Right lobe of liver (tissue), 6 donors: ENCODE results near the gene UBE4A. TPM values are rescaled to one million over a fixed set of nuclear protein-coding genes. Genes with fewer than 3 reads are reported as not detected.

ENCODE experiments used
- ATAC-seq, 4 donors: fragments of 200-7000 bp; cut with Tn5 transposase; one replicate each; pipeline ENCODE4 v1.9.1; 2020; ENCODE audit warnings: mild to moderate bottlenecking in 4 of 4, moderate library complexity in 4 of 4
- DNase-seq, 3 donors: peaks; one replicate each; pipeline ENCODE4 v3.0.0-alpha.2; 2020
- H3K27ac ChIP-seq, 3 donors: fragments of 200-600 bp; one replicate each; pipeline ENCODE4 v1.8.0; 2022
- H3K27me3 ChIP-seq, 2 donors: fragments of 200-600 bp; one replicate each; pipeline ENCODE4 v1.8.0; 2022
- H3K36me3 ChIP-seq, 4 donors: fragments of 200-600 bp; sonication (generic) in 1 of 4; one replicate each; pipeline versions ENCODE4 v1.5.1 to v1.8.0; 2017 to 2022; ENCODE audit warnings: control low read depth in 1 of 4
- H3K4me1 ChIP-seq, 4 donors: fragments of 200-600 bp; sonication (generic) in 1 of 4; one replicate each; pipeline versions ENCODE4 v1.5.1 to v1.8.0; 2017 to 2022; ENCODE audit warnings: control low read depth in 1 of 4
- H3K4me3 ChIP-seq, 3 donors: fragments of 200-600 bp; one replicate each; pipeline ENCODE4 v1.8.0; 2022
- H3K9me3 ChIP-seq, 4 donors: fragments of 200-600 bp; sonication (generic) in 1 of 4; one replicate each; pipeline versions ENCODE4 v1.5.1 to v1.8.0; 2017 to 2022; ENCODE audit warnings: control low read depth in 1 of 4
- POLR2A ChIP-seq: fragments of 450-650 bp; IDR thresholded peaks from one replicate; pipeline ENCODE4 v1.6.1; 2017; ENCODE audit warnings: antibody characterized with exemption, mild to moderate bottlenecking
- WGBS: methylation state at CpG from one replicate; pipeline ENCODE4 v1.1.6; 2018; ENCODE audit warnings: low coverage, low lambda C conversion rate; ENCODE audit not compliant: insufficient coverage; ENCODE audit errors: missing lambda C conversion rate; 5-methylcytosine and 5-hydroxymethylcytosine counted together
- intact Hi-C, 2 donors: fragments of 100-400 bp; cut with DNase I; formaldehyde crosslinking; loops; one replicate each; pipeline versions ENCODE4 v1.11.2 to v1.14.1; 2022
- total RNA-seq, 6 experiments: library from RNA; depleted of rRNA in 2 of 6; stranded (reverse); fragments of >200 nt in 2 of 6; fragmentation: NEBNext Ultra II Directional in 3 of 6; extraction: Animal tissue kit (Norgen Biotek cat#: 25700) in 3 of 6; gene quantifications; one replicate each; pipeline versions ENCODE4 v1.1.0 to v1.2.4, GENCODE V29; 2016 to 2023
- TF ChIP-seq, protein P1 (sequence below), 4 donors: fragments of 200-600 bp in 3 of 4; fragments of 450-650 bp in 1 of 4; IDR thresholded peaks; one replicate each; pipeline versions ENCODE4 v1.5.1 to v1.8.0; 2016 to 2022; ENCODE audit warnings: antibody characterized with exemption in 4 of 4, mild to moderate bottlenecking in 2 of 4
- donor health status: DM: no; HTN: yes; CAD: no.
- donor health status: DM: no; HTN: no; CAD: no.
- donor health status: DM: no; HTN: no; CAD: no.
- donor health status: DM: no; HTN: yes; CAD: no.
- donor health status: DM: no; HTN: yes; CAD: no.

Gene UBE4A
- total RNA-seq, 6 experiments from 2014 or later: 25.5 to 36.9 (median 28.5) TPM

DNA sequence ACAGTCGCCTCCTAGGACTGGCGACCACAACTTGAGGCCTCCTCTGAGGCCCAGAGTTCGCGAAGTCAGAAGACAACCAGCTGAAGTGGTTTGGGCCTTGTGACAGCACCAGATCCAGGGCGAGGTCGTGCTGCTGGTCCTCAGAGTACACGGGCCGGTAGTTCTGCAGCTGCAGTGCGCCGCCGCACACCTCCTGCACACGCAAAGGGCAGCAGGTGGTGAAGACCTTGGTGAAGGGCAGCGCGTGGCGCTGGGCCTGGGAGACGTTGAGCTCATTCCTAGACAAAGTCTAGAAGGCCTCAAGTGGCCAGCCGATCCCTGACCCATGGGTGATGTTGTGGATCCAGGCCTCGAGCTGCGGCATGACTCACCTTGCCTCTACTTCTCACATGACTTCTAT lies 36.7 kb upstream of the UBE4A start:
- Histone ChIP-seq H3K36me3 (no peaks in the 10 kb centered on the region), H3K4me1 (peaks cover 0 to 14% (median 7%) of the 10 kb centered on the region in 4 donors), H3K27ac (no peak overlapping the region), H3K9me3 (no peaks in the 10 kb centered on the region), H3K27me3 (no peaks in the 10 kb centered on the region), H3K4me3 (no peak overlapping the region)
- TF ChIP-seq POLR2A: no peak
- TF ChIP-seq, protein P1, sequence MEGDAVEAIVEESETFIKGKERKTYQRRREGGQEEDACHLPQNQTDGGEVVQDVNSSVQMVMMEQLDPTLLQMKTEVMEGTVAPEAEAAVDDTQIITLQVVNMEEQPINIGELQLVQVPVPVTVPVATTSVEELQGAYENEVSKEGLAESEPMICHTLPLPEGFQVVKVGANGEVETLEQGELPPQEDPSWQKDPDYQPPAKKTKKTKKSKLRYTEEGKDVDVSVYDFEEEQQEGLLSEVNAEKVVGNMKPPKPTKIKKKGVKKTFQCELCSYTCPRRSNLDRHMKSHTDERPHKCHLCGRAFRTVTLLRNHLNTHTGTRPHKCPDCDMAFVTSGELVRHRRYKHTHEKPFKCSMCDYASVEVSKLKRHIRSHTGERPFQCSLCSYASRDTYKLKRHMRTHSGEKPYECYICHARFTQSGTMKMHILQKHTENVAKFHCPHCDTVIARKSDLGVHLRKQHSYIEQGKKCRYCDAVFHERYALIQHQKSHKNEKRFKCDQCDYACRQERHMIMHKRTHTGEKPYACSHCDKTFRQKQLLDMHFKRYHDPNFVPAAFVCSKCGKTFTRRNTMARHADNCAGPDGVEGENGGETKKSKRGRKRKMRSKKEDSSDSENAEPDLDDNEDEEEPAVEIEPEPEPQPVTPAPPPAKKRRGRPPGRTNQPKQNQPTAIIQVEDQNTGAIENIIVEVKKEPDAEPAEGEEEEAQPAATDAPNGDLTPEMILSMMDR (IDR thresholded peaks at IDR 0.05): no peak
- no peak for ATAC-seq
- intact Hi-C loops: no loop called here
- no peak for DNase-seq
- WGBS: 93% methylated on average over 6 of the region's 19 CpGs

DNA sequence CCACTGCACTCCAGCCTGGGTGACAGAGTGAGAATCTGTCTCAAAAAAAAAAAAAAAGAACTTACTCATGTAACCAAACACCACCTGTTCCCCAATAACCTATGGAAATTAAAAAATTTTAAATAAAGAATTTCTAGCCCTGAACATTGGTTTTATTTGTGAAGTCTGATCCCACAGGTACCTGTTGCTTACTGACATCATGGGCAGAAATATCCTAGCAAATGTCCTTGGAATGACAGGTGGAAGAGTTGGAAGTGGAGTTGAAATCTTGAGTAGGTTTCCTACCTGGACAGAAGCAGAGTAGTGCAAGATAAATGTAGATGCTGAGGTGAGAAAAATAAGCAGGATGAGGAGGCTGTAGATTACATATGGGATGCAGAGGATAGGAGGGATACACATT lies 34.1 kb upstream of the UBE4A start:
- intact Hi-C loops: no loop called here
- Histone ChIP-seq H3K36me3 (no peaks in the 10 kb centered on the region), H3K27me3 (no peaks in the 10 kb centered on the region), H3K4me3 (no peak overlapping the region), H3K9me3 (no peaks in the 10 kb centered on the region), H3K4me1 (peaks cover 0 to 14% (median 7%) of the 10 kb centered on the region in 4 donors), H3K27ac (no peak overlapping the region)
- ATAC-seq (no peak), DNase-seq (no peak)
- no peak for TF ChIP-seq POLR2A
- TF ChIP-seq, protein P1 (IDR thresholded peaks at IDR 0.05): no peak

DNA sequence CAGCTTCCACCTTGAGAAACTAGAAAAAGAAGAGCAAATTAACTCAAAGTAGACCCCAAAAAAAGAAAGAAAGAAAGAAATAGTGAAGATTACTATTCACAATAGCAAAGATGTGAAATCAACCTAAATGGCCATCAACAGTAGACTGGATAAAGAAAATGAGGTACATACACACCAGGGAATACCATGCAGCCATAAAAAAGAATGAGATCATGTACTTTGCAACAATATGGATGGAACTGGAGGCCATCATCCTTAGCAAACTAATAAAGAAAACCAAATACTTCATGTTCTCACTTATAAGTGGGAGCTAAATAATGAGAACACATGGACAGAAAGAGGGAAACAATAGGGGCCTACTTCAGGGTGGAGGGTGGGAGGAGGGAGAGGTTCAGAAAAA lies 30.7 kb upstream of the UBE4A start:
- no peak for ATAC-seq
- Histone ChIP-seq H3K4me3 (no peak overlapping the region), H3K27ac (no peak overlapping the region), H3K9me3 (no peaks in the 10 kb centered on the region), H3K36me3 (no peaks in the 10 kb centered on the region), H3K4me1 (no peaks in the 10 kb centered on the region), H3K27me3 (no peaks in the 10 kb centered on the region)
- intact Hi-C loops: no loop called here
- TF ChIP-seq POLR2A: no peak
- TF ChIP-seq, protein P1 (IDR thresholded peaks at IDR 0.05): no peak
- DNase-seq: no peak

- Histone ChIP-seq H3K27ac (no peak overlapping the region), H3K36me3 (no peaks in the 10 kb centered on the region), H3K27me3 (no peaks in the 10 kb centered on the region), H3K4me1 (no peaks in the 10 kb centered on the region), H3K9me3 (no peaks in the 10 kb centered on the region), H3K4me3 (no peak overlapping the region)
- WGBS: 60% methylated on average over 1 of the region's 1 CpG
- DNase-seq (no peak), ATAC-seq (no peak)
- intact Hi-C loops: no loop called here
- TF ChIP-seq, protein P1 (IDR thresholded peaks at IDR 0.05): no peak
- no peak for TF ChIP-seq POLR2A
Measured at GRCh38 chr11:118334745-118335144, 24.7 kb upstream of the UBE4A start.

DNA sequence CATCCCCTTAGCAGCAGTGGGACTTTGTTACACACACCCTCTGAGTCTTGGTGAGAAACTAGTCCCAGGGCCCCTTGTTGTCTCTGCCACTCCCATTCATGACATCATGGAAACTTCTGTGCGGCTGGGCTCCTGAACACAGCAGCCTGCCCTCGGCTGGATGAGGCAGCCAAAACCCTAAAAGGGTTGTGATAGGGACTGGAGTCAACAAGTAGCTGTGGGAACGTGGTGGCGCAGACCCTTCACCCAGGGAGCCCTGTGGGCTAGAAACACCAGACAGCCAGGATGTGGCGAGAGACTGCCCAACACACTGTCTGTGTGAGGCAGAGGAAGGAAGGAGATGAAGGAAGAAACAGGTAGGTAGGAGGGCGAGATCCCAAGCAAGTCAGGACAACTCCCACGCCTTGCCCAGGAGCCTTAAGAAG lies 20.8 kb upstream of the UBE4A start:
- no peaks in the 10 kb centered on the region for H3K4me1 ChIP-seq
- TF ChIP-seq POLR2A: no peak
- TF ChIP-seq, protein P1 (IDR thresholded peaks at IDR 0.05): no peak
- intact Hi-C loops: no loop called here
- no peak overlapping the region for H3K4me3 ChIP-seq
- ATAC-seq (peak in 3 of 4 donors; percentile 33 to 54 (median 39)), DNase-seq (no peak)
- no peak overlapping the region for H3K27ac ChIP-seq
- 60% methylated on average over 5 of the region's 7 CpGs for WGBS
- no peaks in the 10 kb centered on the region for H3K9me3 ChIP-seq
- H3K36me3 ChIP-seq: no peaks in the 10 kb centered on the region
- H3K27me3 ChIP-seq: no peaks in the 10 kb centered on the region
